Trophoblast cell (in vitro differentiated cells and primary cell): ENCODE measurements around the gene OPTN.

Source experiments
- DNase-seq, 2 donors: peaks; one replicate each; pipeline ENCODE4 v3.0.0-alpha.2; 2016
- H2AFZ ChIP-seq: 2 replicates; pipeline ENCODE4 v1.6.1; 2013; ENCODE audit warnings: low read length, moderate library complexity, mild to moderate bottlenecking; ENCODE audit not compliant: insufficient read depth, poor library complexity
- H2AK5ac ChIP-seq: 2 replicates; pipeline ENCODE4 v1.6.1; 2013; ENCODE audit warnings: mild to moderate bottlenecking, low read length
- H2BK120ac ChIP-seq: 2 replicates; pipeline ENCODE4 v1.6.1; 2013; ENCODE audit warnings: low read length, mild to moderate bottlenecking, moderate library complexity; ENCODE audit not compliant: insufficient read depth, poor library complexity
- H2BK12ac ChIP-seq: 2 replicates; pipeline ENCODE4 v1.6.1; 2013; ENCODE audit warnings: mild to moderate bottlenecking, low read length, moderate library complexity
- H2BK5ac ChIP-seq: 2 replicates; pipeline ENCODE4 v1.6.1; 2013; ENCODE audit warnings: low read length, low read depth, moderate library complexity, mild to moderate bottlenecking; ENCODE audit not compliant: poor library complexity
- H3K14ac ChIP-seq: 2 replicates; pipeline ENCODE4 v1.6.1; 2013; ENCODE audit warnings: mild to moderate bottlenecking, low read length
- H3K18ac ChIP-seq: 2 replicates; pipeline ENCODE4 v1.6.1; 2013; ENCODE audit warnings: mild to moderate bottlenecking, low read length
- H3K23ac ChIP-seq: 2 replicates; pipeline ENCODE4 v1.6.1; 2013; ENCODE audit warnings: low read length
- H3K27ac ChIP-seq: 2 replicates; pipeline ENCODE4 v1.5.1; 2013; ENCODE audit warnings: low read depth, mild to moderate bottlenecking, inconsistent platforms, low read length, moderate library complexity
- H3K27me3 ChIP-seq: 2 replicates; pipeline ENCODE4 v1.6.1; 2013; ENCODE audit warnings: inconsistent platforms, mild to moderate bottlenecking, low read length, moderate library complexity; ENCODE audit not compliant: insufficient read depth
- H3K36me3 ChIP-seq, 2 experiments: 1 replicate in 1 of 2; 2 replicates in 1 of 2; pipeline ENCODE4 v1.6.1; 2013; ENCODE audit warnings: low read length in 2 of 2, mild to moderate bottlenecking in 2 of 2, moderate library complexity in 1 of 2; ENCODE audit not compliant: insufficient read depth in 2 of 2, control insufficient read depth in 1 of 2
- H3K4ac ChIP-seq: 2 replicates; pipeline ENCODE4 v1.6.1; 2013; ENCODE audit warnings: low read depth, mild to moderate bottlenecking, low read length, moderate library complexity
- H3K4me1 ChIP-seq, 2 experiments: 1 replicate in 1 of 2; 2 replicates in 1 of 2; pipeline ENCODE4 v1.6.1; 2013; ENCODE audit warnings: low read length in 2 of 2, mild to moderate bottlenecking in 2 of 2, moderate library complexity in 1 of 2; ENCODE audit not compliant: insufficient read depth in 2 of 2, control insufficient read depth in 1 of 2
- H3K4me2 ChIP-seq: 2 replicates; pipeline ENCODE4 v1.6.1; 2013; ENCODE audit warnings: inconsistent platforms, mild to moderate bottlenecking, low read length, moderate library complexity
- H3K4me3 ChIP-seq: 2 replicates; pipeline ENCODE4 v1.5.1; 2013; ENCODE audit warnings: mild to moderate bottlenecking, low read depth, low read length, inconsistent platforms
- H3K79me1 ChIP-seq: one replicate; pipeline ENCODE4 v1.6.1; 2013; ENCODE audit warnings: low read length
- H3K79me2 ChIP-seq: 2 replicates; pipeline ENCODE4 v1.6.1; 2013; ENCODE audit warnings: low read length, mild to moderate bottlenecking; ENCODE audit not compliant: control insufficient read depth, insufficient read depth, poor library complexity
- H3K9ac ChIP-seq: 2 replicates; pipeline ENCODE4 v1.6.1; 2013; ENCODE audit warnings: mild to moderate bottlenecking, low read length
- H3K9me3 ChIP-seq: 2 replicates; pipeline ENCODE4 v1.6.1; 2013; ENCODE audit warnings: low read depth, mild to moderate bottlenecking, control low read depth, inconsistent platforms, low read length; ENCODE audit not compliant: insufficient read depth
- H4K12ac ChIP-seq: 2 replicates; pipeline ENCODE4 v1.6.1; 2013; ENCODE audit warnings: low read depth, mild to moderate bottlenecking, low read length, moderate library complexity
- H4K8ac ChIP-seq: 2 replicates; pipeline ENCODE4 v1.6.1; 2013; ENCODE audit warnings: low read depth, mild to moderate bottlenecking, low read length, moderate library complexity
- H4K91ac ChIP-seq: one replicate; pipeline ENCODE4 v1.6.1; 2013; ENCODE audit warnings: low read depth, mild to moderate bottlenecking, low read length, moderate library complexity
- WGBS: extraction: QIAGEN DNeasy Blood & Tissue Kit; methylation state at CpG from one replicate; pipeline ENCODE4 v1.1.7; 2013; ENCODE audit warnings: missing lambda C conversion rate; ENCODE audit not compliant: insufficient read length, insufficient coverage; ENCODE audit errors: extremely low coverage; 5-methylcytosine and 5-hydroxymethylcytosine counted together

The OPTN gene

GRCh38 chr10:13089345-13089744 lies 10.6 kb upstream of the OPTN start:
- H3K14ac ChIP-seq: no peak overlapping the region
- H3K4ac ChIP-seq: no peak overlapping the region
- no peaks in the 10 kb centered on the region for H3K36me3 ChIP-seq
- no peak overlapping the region for H4K12ac ChIP-seq
- H3K79me2 ChIP-seq: no peaks in the 10 kb centered on the region
- no peaks in the 10 kb centered on the region for H3K27me3 ChIP-seq
- no peak overlapping the region for H3K23ac ChIP-seq
- H3K27ac ChIP-seq: no peak overlapping the region
- H3K4me2 ChIP-seq: no peak overlapping the region
- H4K91ac ChIP-seq: no peak overlapping the region
- no peaks in the 10 kb centered on the region for H3K4me1 ChIP-seq
- H3K9ac ChIP-seq: no peak overlapping the region
- no CpG with 5 or more reads among the region's 4 CpGs for WGBS
- H2AK5ac ChIP-seq: no peak overlapping the region
- no peaks in the 10 kb centered on the region for H3K79me1 ChIP-seq
- no peak overlapping the region for H3K18ac ChIP-seq
- H3K4me3 ChIP-seq: no peak overlapping the region
- H4K8ac ChIP-seq: no peak overlapping the region
- no peak overlapping the region for H2BK12ac ChIP-seq
- DNase-seq: no peak
- H3K9me3 ChIP-seq: peaks cover 6% of the 10 kb centered on the region
- no peak overlapping the region for H2BK120ac ChIP-seq
- H2BK5ac ChIP-seq: no peak overlapping the region
- no peak overlapping the region for H2AFZ ChIP-seq

- Histone ChIP-seq H3K4me3 (no peak overlapping the region), H3K27ac (no peak overlapping the region), H3K79me1 (no peaks in the 10 kb centered on the region), H3K79me2 (no peaks in the 10 kb centered on the region), H3K18ac (no peak overlapping the region), H3K36me3 (no peaks in the 10 kb centered on the region), H4K12ac (no peak overlapping the region), H3K9me3 (no peaks in the 10 kb centered on the region), H3K4me2 (no peak overlapping the region), H2AFZ (no peak overlapping the region), H3K27me3 (no peaks in the 10 kb centered on the region), H3K4ac (no peak overlapping the region), H4K8ac (no peak overlapping the region), H3K4me1 (no peaks in the 10 kb centered on the region), H2BK12ac (no peak overlapping the region), H4K91ac (no peak overlapping the region), H2BK5ac (no peak overlapping the region), H3K23ac (no peak overlapping the region), H2BK120ac (no peak overlapping the region), H2AK5ac (no peak overlapping the region), H3K14ac (no peak overlapping the region), H3K9ac (no peak overlapping the region)
- WGBS: no CpG with 5 or more reads among the region's 2 CpGs
- no peak for DNase-seq
Observed at GRCh38 chr10:13090289-13090688, 9.7 kb upstream of the OPTN start.

- no peak overlapping the region for H3K23ac ChIP-seq
- no peak overlapping the region for H2AK5ac ChIP-seq
- no peak overlapping the region for H3K9ac ChIP-seq
- H3K14ac ChIP-seq: no peak overlapping the region
- no peak overlapping the region for H2BK12ac ChIP-seq
- no peak for DNase-seq
- H3K18ac ChIP-seq: no peak overlapping the region
- no peaks in the 10 kb centered on the region for H3K36me3 ChIP-seq
- no peak overlapping the region for H3K4me3 ChIP-seq
- H4K12ac ChIP-seq: no peak overlapping the region
- no peak overlapping the region for H4K91ac ChIP-seq
- H3K79me1 ChIP-seq: no peaks in the 10 kb centered on the region
- no peak overlapping the region for H3K4me2 ChIP-seq
- no peaks in the 10 kb centered on the region for H3K27me3 ChIP-seq
- H3K9me3 ChIP-seq: no peaks in the 10 kb centered on the region
- no CpG with 5 or more reads among the region's 3 CpGs for WGBS
- H2BK120ac ChIP-seq: no peak overlapping the region
- H3K27ac ChIP-seq: no peak overlapping the region
- H3K4me1 ChIP-seq: no peaks in the 10 kb centered on the region
- H3K4ac ChIP-seq: no peak overlapping the region
- H2AFZ ChIP-seq: no peak overlapping the region
- H2BK5ac ChIP-seq: no peak overlapping the region
- no peaks in the 10 kb centered on the region for H3K79me2 ChIP-seq
- H4K8ac ChIP-seq: no peak overlapping the region
Observed at GRCh38 chr10:13091801-13092200, 8.2 kb upstream of the OPTN start.

GRCh38 chr10:13092291-13093102 lies 7.5 kb upstream of the OPTN start:
- no peaks in the 10 kb centered on the region for H3K36me3 ChIP-seq
- no peak overlapping the region for H3K4ac ChIP-seq
- H2AFZ ChIP-seq: no peak overlapping the region
- H4K8ac ChIP-seq: no peak overlapping the region
- H3K4me2 ChIP-seq: no peak overlapping the region
- H3K4me3 ChIP-seq: no peak overlapping the region
- H2BK120ac ChIP-seq: no peak overlapping the region
- no peaks in the 10 kb centered on the region for H3K79me1 ChIP-seq
- H3K27me3 ChIP-seq: no peaks in the 10 kb centered on the region
- no peak overlapping the region for H3K18ac ChIP-seq
- WGBS: no CpG with 5 or more reads among the region's 7 CpGs
- no peak overlapping the region for H4K91ac ChIP-seq
- H2AK5ac ChIP-seq: no peak overlapping the region
- no peaks in the 10 kb centered on the region for H3K9me3 ChIP-seq
- H3K14ac ChIP-seq: no peak overlapping the region
- no peaks in the 10 kb centered on the region for H3K79me2 ChIP-seq
- H3K4me1 ChIP-seq: no peaks in the 10 kb centered on the region
- no peak overlapping the region for H2BK5ac ChIP-seq
- no peak overlapping the region for H2BK12ac ChIP-seq
- no peak overlapping the region for H3K27ac ChIP-seq
- DNase-seq: no peak
- no peak overlapping the region for H3K9ac ChIP-seq
- H3K23ac ChIP-seq: no peak overlapping the region
- H4K12ac ChIP-seq: no peak overlapping the region
